ENCODE data around the gene OTUD3. TPM values are rescaled to one million over a fixed set of nuclear protein-coding genes. Genes with fewer than 3 reads are reported as not detected.
"Not testable (repeated sequence)": the region's sequence is repeated elsewhere in the genome, so short reads cannot be mapped to it uniquely, and the experiment has no call there.

OTUD3 gene
- total and polyA plus RNA-seq, 2 experiments from 2014 or later = 1.3 to 5.6 TPM

DNA sequence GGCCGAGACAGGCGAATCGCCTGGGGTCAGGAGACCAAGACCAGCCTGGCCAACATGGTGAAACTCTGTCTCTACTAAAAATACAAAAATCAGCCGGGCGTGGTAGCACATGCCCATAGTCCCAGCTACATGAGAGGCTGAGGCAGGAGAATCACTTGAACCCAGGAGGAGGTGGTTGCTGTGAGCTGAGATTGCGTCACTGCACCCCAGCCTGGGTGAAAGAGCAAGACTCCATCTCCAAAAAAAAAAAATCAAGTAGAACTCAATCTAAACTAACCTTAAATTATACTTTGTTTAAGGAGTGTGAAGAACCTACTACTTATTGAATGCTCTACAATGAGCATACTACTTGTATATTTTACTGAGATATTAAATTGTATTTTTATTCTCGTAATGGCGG, 36.6 kb upstream of the OTUD3 start:
- no peaks in the 10 kb centered on the region for H3K9me3 ChIP-seq (ENCODE audit: low read depth)
- H3K4me1 ChIP-seq (ENCODE audit: low read depth) = no peaks in the 10 kb centered on the region
- no peaks in the 10 kb centered on the region for H3K27me3 ChIP-seq
- TF ChIP-seq, protein P1, sequence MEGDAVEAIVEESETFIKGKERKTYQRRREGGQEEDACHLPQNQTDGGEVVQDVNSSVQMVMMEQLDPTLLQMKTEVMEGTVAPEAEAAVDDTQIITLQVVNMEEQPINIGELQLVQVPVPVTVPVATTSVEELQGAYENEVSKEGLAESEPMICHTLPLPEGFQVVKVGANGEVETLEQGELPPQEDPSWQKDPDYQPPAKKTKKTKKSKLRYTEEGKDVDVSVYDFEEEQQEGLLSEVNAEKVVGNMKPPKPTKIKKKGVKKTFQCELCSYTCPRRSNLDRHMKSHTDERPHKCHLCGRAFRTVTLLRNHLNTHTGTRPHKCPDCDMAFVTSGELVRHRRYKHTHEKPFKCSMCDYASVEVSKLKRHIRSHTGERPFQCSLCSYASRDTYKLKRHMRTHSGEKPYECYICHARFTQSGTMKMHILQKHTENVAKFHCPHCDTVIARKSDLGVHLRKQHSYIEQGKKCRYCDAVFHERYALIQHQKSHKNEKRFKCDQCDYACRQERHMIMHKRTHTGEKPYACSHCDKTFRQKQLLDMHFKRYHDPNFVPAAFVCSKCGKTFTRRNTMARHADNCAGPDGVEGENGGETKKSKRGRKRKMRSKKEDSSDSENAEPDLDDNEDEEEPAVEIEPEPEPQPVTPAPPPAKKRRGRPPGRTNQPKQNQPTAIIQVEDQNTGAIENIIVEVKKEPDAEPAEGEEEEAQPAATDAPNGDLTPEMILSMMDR (IDR thresholded peaks at IDR 0.05; ENCODE audit: low read depth, low read length) = no peak
- DNase-seq (ENCODE audit: low read depth in 1 of 2, low spot score in 1 of 2) = no peak
- H3K27ac ChIP-seq = no peak overlapping the region
- H3K4me3 ChIP-seq = no peak overlapping the region
- H3K36me3 ChIP-seq = no peaks in the 10 kb centered on the region

GRCh38 chr1:19846338-19846737, 35.9 kb upstream of the OTUD3 start:
- Histone ChIP-seq H3K4me3 (no peak overlapping the region), H3K36me3 (no peaks in the 10 kb centered on the region), H3K27ac (no peak overlapping the region), H3K9me3 (ENCODE audit: low read depth) (no peaks in the 10 kb centered on the region), H3K27me3 (no peaks in the 10 kb centered on the region), H3K4me1 (ENCODE audit: low read depth) (no peaks in the 10 kb centered on the region)
- TF ChIP-seq, protein P1 (IDR thresholded peaks at IDR 0.05; ENCODE audit: low read depth, low read length) = no peak
- DNase-seq (ENCODE audit: low read depth in 1 of 2, low spot score in 1 of 2) = no peak

DNA sequence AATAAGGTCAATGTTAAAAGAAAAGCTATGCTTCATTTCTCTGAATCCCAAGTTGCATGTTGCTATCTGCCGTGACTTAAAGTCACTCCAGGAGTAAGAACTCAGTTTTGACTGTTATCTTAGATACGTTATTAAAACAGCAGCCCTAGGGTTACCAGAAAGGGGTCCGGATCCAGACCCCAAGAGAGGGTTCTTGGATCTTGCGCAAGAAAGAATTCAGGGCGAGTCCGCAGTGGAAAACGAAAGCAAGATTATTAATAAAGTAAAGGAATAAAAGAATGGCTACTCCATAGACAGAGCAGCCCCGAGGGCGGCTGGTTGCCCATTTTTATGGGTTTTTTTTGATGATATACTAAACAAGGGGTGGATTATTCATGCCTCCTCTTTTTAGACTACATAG, 34.9 kb upstream of the OTUD3 start:
- H3K9me3 ChIP-seq (ENCODE audit: low read depth); DNase-seq (ENCODE audit: low read depth in 1 of 2, low spot score in 1 of 2); H3K27me3 ChIP-seq; H3K36me3 ChIP-seq; H3K4me3 ChIP-seq; H3K27ac ChIP-seq; H3K4me1 ChIP-seq (ENCODE audit: low read depth): not testable (repeated sequence)

DNA sequence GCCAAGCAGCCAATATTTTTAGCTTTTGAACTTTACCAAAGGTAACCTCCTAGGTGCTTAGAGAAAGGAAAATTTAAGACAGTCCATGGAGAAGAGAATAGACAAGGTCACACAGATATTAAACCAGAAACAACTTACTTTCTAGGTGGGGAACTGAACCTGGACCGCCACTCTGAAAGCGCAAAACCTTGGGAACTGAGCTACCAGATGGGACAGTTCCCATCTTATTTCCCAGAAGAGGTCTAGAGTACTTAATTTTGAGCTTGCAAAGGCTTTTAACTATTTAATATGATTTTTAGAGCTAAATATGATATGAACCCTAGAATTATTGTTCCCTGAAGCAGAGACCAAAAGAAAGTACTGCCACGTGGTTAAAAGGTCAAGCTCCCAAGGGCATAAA, 32.9 kb upstream of the OTUD3 start:
- DNase-seq (ENCODE audit: low read depth in 1 of 2, low spot score in 1 of 2); H3K4me3 ChIP-seq; H3K36me3 ChIP-seq; H3K4me1 ChIP-seq (ENCODE audit: low read depth); H3K27me3 ChIP-seq; H3K9me3 ChIP-seq (ENCODE audit: low read depth); H3K27ac ChIP-seq: not testable (repeated sequence)

GRCh38 chr1:19850214-19850613, 32.0 kb upstream of the OTUD3 start:
- no peaks in the 10 kb centered on the region for H3K9me3 ChIP-seq (ENCODE audit: low read depth)
- H3K27ac ChIP-seq = no peak overlapping the region
- TF ChIP-seq, protein P1 (IDR thresholded peaks at IDR 0.05; ENCODE audit: low read depth, low read length) = no peak
- no peaks in the 10 kb centered on the region for H3K36me3 ChIP-seq
- H3K4me1 ChIP-seq (ENCODE audit: low read depth) = no peaks in the 10 kb centered on the region
- peak in 1 of 2 donors; percentile 36 for DNase-seq (ENCODE audit: low read depth in 1 of 2, low spot score in 1 of 2)
- H3K27me3 ChIP-seq = no peaks in the 10 kb centered on the region
- H3K4me3 ChIP-seq = no peak overlapping the region

GRCh38 chr1:19852036-19852435, 30.2 kb upstream of the OTUD3 start:
- peaks cover 4% of the 10 kb centered on the region for H3K27me3 ChIP-seq
- DNase-seq (ENCODE audit: low read depth in 1 of 2, low spot score in 1 of 2) = no peak
- H3K4me1 ChIP-seq (ENCODE audit: low read depth) = no peaks in the 10 kb centered on the region
- H3K27ac ChIP-seq = no peak overlapping the region
- H3K36me3 ChIP-seq = no peaks in the 10 kb centered on the region
- H3K9me3 ChIP-seq (ENCODE audit: low read depth) = no peaks in the 10 kb centered on the region
- no peak overlapping the region for H3K4me3 ChIP-seq
- TF ChIP-seq, protein P1 (IDR thresholded peaks at IDR 0.05; ENCODE audit: low read depth, low read length) = no peak

- no peaks in the 10 kb centered on the region for H3K4me1 ChIP-seq (ENCODE audit: low read depth)
- H3K27me3 ChIP-seq = peaks cover 18% of the 10 kb centered on the region
- TF ChIP-seq, protein P1 (IDR thresholded peaks at IDR 0.05; ENCODE audit: low read depth, low read length) = no peak
- DNase-seq (ENCODE audit: low read depth in 1 of 2, low spot score in 1 of 2) = no peak
- no peaks in the 10 kb centered on the region for H3K9me3 ChIP-seq (ENCODE audit: low read depth)
- no peak overlapping the region for H3K4me3 ChIP-seq
- no peaks in the 10 kb centered on the region for H3K36me3 ChIP-seq
- H3K27ac ChIP-seq = no peak overlapping the region
Measured at GRCh38 chr1:19854866-19855265, 27.3 kb upstream of the OTUD3 start.

Data from cardiac muscle cell (in vitro differentiated cells and primary cell).